Gastroesophageal sphincter (tissue), 3 donors: ENCODE results near the gene EXO1.

ENCODE experiments used
- CTCF ChIP-seq, 4 experiments: fragments of 200-600 bp in 2 of 4; fragments of 450-650 bp in 2 of 4; sonication (generic) in 1 of 4; IDR thresholded peaks; one replicate each; pipeline ENCODE4 v1.5.1; 2017 to 2019; ENCODE audit warnings: antibody characterized with exemption in 4 of 4, mild to moderate bottlenecking in 2 of 4, moderate library complexity in 2 of 4
- EP300 ChIP-seq: sonication (generic); formaldehyde crosslinking; IDR thresholded peaks from one replicate; pipeline ENCODE4 v1.6.1; 2017; ENCODE audit warnings: antibody characterized with exemption, mild to moderate bottlenecking
- POLR2AphosphoS5 ChIP-seq: sonication (generic); formaldehyde crosslinking; IDR thresholded peaks from one replicate; pipeline ENCODE4 v1.6.1; 2017; ENCODE audit warnings: antibody characterized with exemption

GRCh38 chr1:241896670-241896962 is 48.6 kb downstream of the EXO1 start:
- TF ChIP-seq POLR2AphosphoS5 (no peak), CTCF (IDR thresholded peaks at IDR 0.05) (no peak), EP300 (no peak)
